ENCODE data around the gene GTPBP6.
"Not testable (repeated sequence)": the region's sequence is repeated elsewhere in the genome, so short reads cannot be mapped to it uniquely, and the experiment has no call there.

GTPBP6 gene

GRCh38 chrX:264006-264405 lies 54.6 kb downstream of the GTPBP6 start:
- not testable (repeated sequence) for DNase-seq (ENCODE audit: low spot score)

DNA sequence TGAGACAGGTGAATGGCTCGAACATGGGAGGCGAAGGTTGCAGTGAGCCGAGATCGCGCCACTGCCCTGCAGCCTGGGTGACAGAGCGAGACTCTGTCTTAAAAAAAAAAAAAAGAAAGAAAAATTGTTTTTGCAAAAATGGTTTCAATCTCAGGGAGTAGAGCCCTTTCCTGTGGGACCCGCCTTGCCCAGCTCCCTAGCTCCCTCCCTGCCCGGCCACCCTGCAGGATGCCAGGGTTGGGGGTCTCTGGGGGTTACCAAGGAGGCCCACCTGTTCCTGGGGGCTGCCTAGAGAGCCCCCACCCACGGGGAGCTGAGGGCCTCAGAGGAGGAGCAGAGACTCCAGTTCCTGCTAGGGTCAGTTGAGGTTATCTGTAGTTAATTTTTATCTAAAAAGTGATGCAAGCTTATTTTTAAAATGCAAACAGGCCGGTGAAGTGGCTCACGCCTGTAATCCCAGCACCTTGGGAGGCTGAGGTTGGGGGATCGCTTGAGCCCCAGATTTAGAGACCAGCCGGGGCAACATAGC lies 56.2 kb downstream of the GTPBP6 start:
- DNase-seq (ENCODE audit: low spot score), result no peak

GRCh38 chrX:261919-262352 lies 56.7 kb downstream of the GTPBP6 start:
- DNase-seq (ENCODE audit: low spot score), result no peak

- DNase-seq (ENCODE audit: low spot score), result no peak
Measured at GRCh38 chrX:261167-261918, 57.3 kb downstream of the GTPBP6 start.

DNA sequence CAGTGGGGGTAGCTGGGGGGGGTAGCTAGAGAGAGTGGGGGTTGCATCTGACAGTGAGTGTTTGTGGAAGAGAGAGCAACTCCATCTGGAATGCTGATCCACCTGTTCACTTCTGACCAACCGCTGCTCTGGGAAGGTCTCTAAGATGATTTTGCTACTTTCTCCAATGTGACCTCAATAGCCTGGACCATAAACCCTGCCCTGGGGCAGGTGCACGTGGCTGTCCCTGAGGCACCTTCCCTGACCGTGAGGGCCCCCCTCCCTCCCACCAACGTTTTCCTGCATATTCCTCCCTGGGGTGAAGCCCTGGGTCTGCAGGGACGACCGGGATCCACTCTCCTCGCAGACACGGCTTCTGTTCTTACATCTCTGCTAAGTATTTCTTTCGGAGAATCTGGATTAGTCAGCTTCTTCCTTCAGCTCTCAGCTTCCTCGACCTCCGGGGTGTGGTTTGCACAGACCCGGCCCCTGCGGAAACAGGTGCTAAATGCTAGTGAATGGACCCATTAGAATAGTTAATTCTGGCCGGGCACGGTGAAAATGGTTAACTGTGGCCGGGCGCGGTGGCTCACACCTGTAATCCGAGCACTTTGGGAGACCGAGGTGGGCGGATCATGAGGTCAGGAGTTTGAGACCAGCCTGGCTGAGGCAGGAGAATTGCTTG lies 58.8 kb downstream of the GTPBP6 start:
- no peak for DNase-seq (ENCODE audit: low spot score)

DNA sequence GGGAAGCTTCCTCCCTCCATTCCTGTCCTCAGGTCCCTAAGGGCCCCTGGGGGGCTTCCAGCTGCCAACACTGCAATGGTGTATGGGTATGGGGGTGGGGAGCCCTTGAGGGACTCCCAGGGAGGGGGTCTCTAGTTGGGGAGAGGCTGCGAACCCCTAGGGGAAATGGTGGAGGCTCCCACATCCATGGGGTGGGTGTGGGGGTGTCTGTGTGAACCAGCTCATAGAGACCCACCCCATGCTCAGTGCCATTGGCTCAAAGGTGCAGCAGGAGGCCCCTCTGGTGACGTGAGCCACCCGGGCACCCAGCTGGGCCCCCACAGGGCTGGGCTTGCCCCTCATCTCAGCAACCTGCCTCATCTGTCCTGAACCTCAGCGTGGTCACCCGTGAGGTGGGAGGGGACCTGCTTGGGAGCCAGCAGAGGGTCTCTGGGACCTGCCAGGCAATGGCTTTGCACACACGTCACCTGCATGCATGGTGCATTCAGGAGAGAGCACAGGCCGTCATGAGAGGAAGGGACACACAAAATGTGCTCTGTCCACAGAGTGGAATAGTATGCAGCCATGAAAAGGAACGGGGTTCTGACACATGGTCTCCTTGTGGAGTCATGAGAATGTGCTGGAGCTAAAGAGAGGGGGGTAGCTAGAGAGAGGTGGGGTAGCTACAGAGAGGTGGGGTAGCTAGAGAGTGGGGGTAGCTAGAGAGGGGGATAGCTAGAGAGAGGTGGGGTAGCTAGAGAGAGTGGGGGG lies 60.1 kb downstream of the GTPBP6 start:
- DNase-seq (ENCODE audit: low spot score), result no peak

- no peak for DNase-seq (ENCODE audit: low spot score)
Measured at GRCh38 chrX:257681-258289, 60.8 kb downstream of the GTPBP6 start.

DNA sequence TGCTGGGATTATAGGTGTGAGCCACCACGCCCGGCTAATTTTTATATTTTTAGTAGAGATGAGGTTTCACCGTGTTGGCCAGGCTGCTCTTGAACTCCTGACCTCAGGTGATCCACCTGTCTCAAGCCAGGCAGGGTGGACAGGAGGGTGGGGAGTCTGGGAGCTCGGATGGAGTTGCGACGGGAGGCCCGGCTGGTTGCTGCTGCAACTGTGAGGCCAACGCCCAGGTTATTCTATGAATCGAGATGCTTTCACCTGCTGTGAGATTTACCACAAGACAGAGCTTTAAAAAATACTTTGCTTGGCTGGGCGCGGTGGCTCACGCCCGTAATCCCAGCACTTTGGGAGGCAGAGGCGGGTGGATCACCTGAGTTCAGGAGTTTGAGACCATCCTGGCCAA lies 61.5 kb downstream of the GTPBP6 start:
- not testable (repeated sequence) for DNase-seq (ENCODE audit: low spot score)

DNA sequence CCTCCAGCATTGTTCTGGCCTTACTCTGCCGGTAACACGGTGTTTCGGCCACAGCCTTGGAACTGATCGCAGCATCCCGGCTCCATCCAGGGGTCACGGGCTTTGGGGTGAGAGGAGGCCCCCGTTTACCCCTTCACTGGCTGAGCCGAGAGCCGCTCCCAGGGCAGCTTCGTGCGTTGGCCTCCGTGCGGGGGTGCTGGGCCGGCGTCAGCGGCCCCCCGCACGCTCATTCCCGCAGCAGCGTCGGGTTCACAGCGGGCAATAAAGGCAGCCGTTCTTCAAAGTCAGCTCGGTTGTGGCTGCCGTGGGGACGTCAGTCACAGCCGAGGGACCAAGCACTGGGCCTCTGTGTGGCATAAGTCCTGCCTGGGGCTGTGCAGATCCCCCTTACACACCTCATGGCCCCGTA lies 62.7 kb downstream of the GTPBP6 start:
- no peak for DNase-seq (ENCODE audit: low spot score)
